Activated CD4-positive, alpha-beta T cell treated with anti-CD3 and anti-CD28 coated beads, Interleukin-2, amount 10 ng/mL, durations not matched to agents 7 days and 5 days (primary cell): Measurements from ENCODE around the gene UIMC1. TPM values are rescaled to one million over a fixed set of nuclear protein-coding genes. Genes with fewer than 3 reads are reported as not detected.

Source experiments
- total RNA-seq, 2 experiments: library from RNA; stranded (reverse); gene quantifications; one replicate each; pipeline ENCODE4 v1.2.3, GENCODE V29; 2021

Gene UIMC1
- total RNA-seq, 2 experiments from 2014 or later = 49.3 to 53.0 TPM

Other genes with a start within 250 kb of the UIMC1 start
- gene UNC5A, start 196.2 kb downstream of the UIMC1 start, total RNA-seq = not detected
- gene HK3, start 107.4 kb downstream of the UIMC1 start, total RNA-seq = under 1 TPM; 0.21 to 0.22 TPM
- 10 to 100 TPM; 27.6 to 28.0 TPM for gene ZNF346, start 15.9 kb upstream of the UIMC1 start, total RNA-seq
- 1 to 10 TPM in 1 of 2 experiments, under 1 TPM in 1; 0.64 to 1.8 TPM for gene FGFR4, start 80.1 kb upstream of the UIMC1 start, total RNA-seq
- gene NSD1, start 127.0 kb upstream of the UIMC1 start, total RNA-seq = 10 to 100 TPM; 83.2 to 92.9 TPM